HG03095 (cell line): Measurements from ENCODE around the gene PDE11A.
"Not testable (repeated sequence)": the region's sequence is repeated elsewhere in the genome, so short reads cannot be mapped to it uniquely, and the experiment has no call there.

Source experiments
- ATAC-seq: cut with Tn5 transposase; IDR thresholded peaks from one replicate; pipeline ENCODE4 v1.9.1; 2021; ENCODE audit warnings: moderate library complexity; ENCODE audit not compliant: unreplicated experiment

PDE11A gene

GRCh38 chr2:178074123-178075005 is 1.8 kb upstream of the PDE11A start:
- no peak for ATAC-seq

- no peak for ATAC-seq
These were observed 586 bp downstream of the PDE11A start for GRCh38 chr2:178072000-178072382.

- no peak for ATAC-seq
These were observed 1.8 kb downstream of the PDE11A start for GRCh38 chr2:178070824-178071223.

- ATAC-seq: no peak
These were observed 3.0 kb downstream of the PDE11A start for GRCh38 chr2:178069551-178069950.

- no peak for ATAC-seq
These were observed 3.6 kb downstream of the PDE11A start for GRCh38 chr2:178068823-178069454.

GRCh38 chr2:178066890-178067669 is 5.5 kb downstream of the PDE11A start:
- no peak for ATAC-seq

- no peak for ATAC-seq
These were observed 6.3 kb downstream of the PDE11A start for GRCh38 chr2:178066324-178066723.

GRCh38 chr2:178059681-178060080 is 12.9 kb downstream of the PDE11A start:
- no peak for ATAC-seq

- ATAC-seq: no peak
These were observed 13.5 kb downstream of the PDE11A start for GRCh38 chr2:178059111-178059510.

- no peak for ATAC-seq
These were observed 15.3 kb downstream of the PDE11A start for GRCh38 chr2:178057179-178057680.

- ATAC-seq: no peak
These were observed 16.2 kb downstream of the PDE11A start for GRCh38 chr2:178056345-178056744.

- not testable (repeated sequence) for ATAC-seq
These were observed 21.3 kb downstream of the PDE11A start for GRCh38 chr2:178051257-178051656.

GRCh38 chr2:178047391-178047790 is 25.2 kb downstream of the PDE11A start:
- ATAC-seq: no peak

GRCh38 chr2:178044836-178045235 is 27.7 kb downstream of the PDE11A start:
- ATAC-seq: no peak

- ATAC-seq: no peak
These were observed 29.3 kb downstream of the PDE11A start for GRCh38 chr2:178043266-178043665.

GRCh38 chr2:178033583-178033982 is 39.0 kb downstream of the PDE11A start:
- ATAC-seq: not testable (repeated sequence)

GRCh38 chr2:178029342-178029741 is 43.2 kb downstream of the PDE11A start:
- ATAC-seq: no peak

- ATAC-seq: no peak
These were observed 46.9 kb downstream of the PDE11A start for GRCh38 chr2:178025551-178026185.

GRCh38 chr2:178018141-178018540 is 54.4 kb downstream of the PDE11A start:
- ATAC-seq: no peak

- no peak for ATAC-seq
These were observed 56.0 kb downstream of the PDE11A start for GRCh38 chr2:178016612-178017011.

GRCh38 chr2:178012639-178013038 is 59.9 kb downstream of the PDE11A start:
- ATAC-seq: no peak
